Activated CD8-positive, alpha-beta T cell treated with anti-CD3 and anti-CD28 coated beads, Interleukin-2, amount 10 ng/mL, durations not matched to agents 7 days and 5 days (primary cell): ENCODE data around the gene MNX1. TPM values are rescaled to one million over a fixed set of nuclear protein-coding genes. Genes with fewer than 3 reads are reported as not detected.

Experiments
- ATAC-seq: fragments of 150-1000 bp; cut with Tn5 transposase; one replicate; pipeline ENCODE4 v1.10.0; 2021; ENCODE audit warnings: moderate library complexity
- CTCF ChIA-PET: fragments of 350-600 bp; sonication (Branson Sonifier 250); formaldehyde crosslinking; loops from one replicate; lab custom pipeline; 2021; ENCODE audit warnings: antibody characterized with exemption; lab: Charles Lee
- POLR2A ChIA-PET: fragments of 350-600 bp; sonication (Branson Sonifier 250); formaldehyde crosslinking; loops from one replicate; lab custom pipeline; 2021; ENCODE audit warnings: antibody characterized with exemption; lab: Charles Lee
- DNase-seq: peaks from one replicate; pipeline ENCODE4 v3.0.0-alpha.2; 2020
- H3K27ac Mint-ChIP-seq: one replicate; pipeline ENCODE4 v1.8.0; 2021; ENCODE audit warnings: mild to moderate bottlenecking, mixed read lengths
- H3K27me3 Mint-ChIP-seq: one replicate; pipeline ENCODE4 v1.8.0; 2021; ENCODE audit warnings: low read depth, mixed read lengths
- H3K36me3 Mint-ChIP-seq: one replicate; pipeline ENCODE4 v1.8.0; 2021; ENCODE audit warnings: low read depth, mixed read lengths
- H3K4me1 Mint-ChIP-seq: one replicate; pipeline ENCODE4 v1.8.0; 2021; ENCODE audit warnings: low read depth, mixed read lengths
- H3K4me3 Mint-ChIP-seq: one replicate; pipeline ENCODE4 v1.8.0; 2021; ENCODE audit warnings: mild to moderate bottlenecking, mixed read lengths
- H3K9me3 Mint-ChIP-seq: one replicate; pipeline ENCODE4 v1.8.0; 2022; ENCODE audit warnings: mixed read lengths; ENCODE audit not compliant: insufficient read depth
- total RNA-seq, 2 experiments: library from RNA; stranded (reverse); gene quantifications; one replicate each; pipeline ENCODE4 v1.2.3, GENCODE V29; 2021

The MNX1 gene
- total RNA-seq, 2 experiments from 2014 or later, result not detected

DNA sequence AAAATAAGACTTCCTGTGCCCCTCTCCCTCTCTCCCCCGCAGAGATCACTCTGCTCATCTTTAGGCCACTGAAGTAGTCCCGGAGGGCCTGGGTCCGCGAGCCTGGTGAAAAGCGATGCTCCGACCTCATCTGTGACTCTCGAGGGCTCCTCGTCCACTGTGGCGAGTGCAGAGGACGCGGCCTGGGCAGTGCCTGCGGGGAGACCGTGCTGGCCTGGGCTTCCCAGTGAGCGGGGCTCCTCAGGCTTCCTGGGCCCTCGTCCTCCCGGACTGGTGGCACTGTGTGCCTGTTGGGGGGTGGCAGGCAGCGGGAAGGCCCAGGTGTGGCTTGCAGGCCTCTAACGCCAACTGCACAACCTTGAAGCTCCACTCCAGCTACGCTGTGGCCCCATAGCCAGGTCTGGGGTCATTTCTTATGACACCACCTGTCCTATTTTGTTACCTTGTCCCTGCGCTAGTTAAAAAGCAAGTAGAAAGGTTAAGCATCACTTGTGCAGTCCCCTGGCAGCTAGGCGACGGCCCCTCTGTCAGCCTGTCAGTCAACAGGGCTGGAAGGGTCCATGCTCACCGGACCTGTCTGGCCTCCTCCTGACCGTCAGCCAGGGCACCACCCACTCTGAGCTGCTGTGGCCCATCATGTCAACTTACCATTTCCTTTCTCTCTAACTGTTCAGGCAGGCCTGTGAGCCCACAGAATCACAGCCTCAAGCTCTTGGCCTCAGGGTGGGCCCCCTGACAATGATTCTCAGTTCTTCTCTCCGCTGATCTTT is 20.5 kb downstream of the MNX1 start:
- H3K9me3 Mint-ChIP-seq, result no peaks in the 10 kb centered on the region
- H3K4me1 Mint-ChIP-seq, result no peaks in the 10 kb centered on the region
- H3K27ac Mint-ChIP-seq, result no peak overlapping the region
- CTCF ChIA-PET, result no interaction called here
- POLR2A ChIA-PET, result no interaction called here
- no peaks in the 10 kb centered on the region for H3K36me3 Mint-ChIP-seq
- DNase-seq (no peak), ATAC-seq (no peak)
- no peak overlapping the region for H3K4me3 Mint-ChIP-seq
- H3K27me3 Mint-ChIP-seq, result peaks cover 3% of the 10 kb centered on the region

DNA sequence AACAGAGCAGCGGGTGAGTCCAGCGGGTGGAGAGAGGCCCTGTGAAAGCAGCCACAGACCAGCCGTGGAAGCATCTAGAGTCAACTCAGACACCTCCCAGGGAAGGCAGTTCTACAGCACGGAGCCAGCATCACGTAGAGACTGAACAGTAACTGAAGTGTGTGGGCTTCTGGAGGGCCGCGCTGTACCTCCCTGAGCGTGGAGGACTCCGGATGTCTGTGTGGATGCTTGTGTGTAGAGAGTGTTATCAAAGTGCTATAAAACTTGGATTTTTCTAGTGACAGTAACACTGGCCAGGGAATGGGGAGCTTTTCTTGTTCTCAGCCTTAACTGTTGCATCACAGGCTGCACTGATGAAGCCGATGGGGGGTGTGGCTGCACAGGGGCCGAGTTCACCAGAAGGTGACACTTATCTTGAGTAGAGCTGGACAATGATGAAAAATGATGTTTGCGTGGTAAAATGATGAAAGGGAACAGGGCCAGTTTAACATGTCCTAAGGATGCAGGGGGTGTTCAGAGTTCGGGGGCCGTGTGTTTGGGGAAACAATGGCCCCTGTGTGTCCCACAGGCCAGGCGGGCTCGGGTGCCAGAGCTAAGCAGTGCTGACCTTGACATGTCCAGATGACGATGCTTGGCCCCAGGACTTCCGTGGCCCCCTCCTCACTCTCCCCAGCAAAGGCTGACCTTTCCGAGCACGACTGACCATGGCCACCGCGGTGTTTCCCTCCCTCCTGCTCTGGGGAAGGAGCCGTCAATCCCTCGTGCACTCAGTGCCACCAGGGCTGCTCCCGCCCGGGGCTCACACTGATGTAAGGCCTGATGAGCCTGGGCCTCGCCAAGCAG is 21.9 kb downstream of the MNX1 start:
- CTCF ChIA-PET, result no interaction called here
- POLR2A ChIA-PET, result no interaction called here

GRCh38 chr7:156986378-156986777 is 24.1 kb downstream of the MNX1 start:
- Mint-ChIP-seq H3K27ac (no peak overlapping the region), H3K9me3 (no peaks in the 10 kb centered on the region), H3K27me3 (no peaks in the 10 kb centered on the region), H3K36me3 (no peaks in the 10 kb centered on the region), H3K4me3 (no peak overlapping the region), H3K4me1 (no peaks in the 10 kb centered on the region)
- no peak for ATAC-seq
- no peak for DNase-seq
- ChIA-PET POLR2A (no interaction called here), CTCF (no interaction called here)

More for the DNA sequence above, 21.9 kb downstream of the MNX1 start:
- ATAC-seq (no peak), DNase-seq (no peak)
- no peaks in the 10 kb centered on the region for H3K27me3 Mint-ChIP-seq
- H3K9me3 Mint-ChIP-seq, result no peaks in the 10 kb centered on the region
- H3K4me1 Mint-ChIP-seq, result no peaks in the 10 kb centered on the region
- H3K27ac Mint-ChIP-seq, result no peak overlapping the region
- H3K4me3 Mint-ChIP-seq, result no peak overlapping the region
- no peaks in the 10 kb centered on the region for H3K36me3 Mint-ChIP-seq

DNA sequence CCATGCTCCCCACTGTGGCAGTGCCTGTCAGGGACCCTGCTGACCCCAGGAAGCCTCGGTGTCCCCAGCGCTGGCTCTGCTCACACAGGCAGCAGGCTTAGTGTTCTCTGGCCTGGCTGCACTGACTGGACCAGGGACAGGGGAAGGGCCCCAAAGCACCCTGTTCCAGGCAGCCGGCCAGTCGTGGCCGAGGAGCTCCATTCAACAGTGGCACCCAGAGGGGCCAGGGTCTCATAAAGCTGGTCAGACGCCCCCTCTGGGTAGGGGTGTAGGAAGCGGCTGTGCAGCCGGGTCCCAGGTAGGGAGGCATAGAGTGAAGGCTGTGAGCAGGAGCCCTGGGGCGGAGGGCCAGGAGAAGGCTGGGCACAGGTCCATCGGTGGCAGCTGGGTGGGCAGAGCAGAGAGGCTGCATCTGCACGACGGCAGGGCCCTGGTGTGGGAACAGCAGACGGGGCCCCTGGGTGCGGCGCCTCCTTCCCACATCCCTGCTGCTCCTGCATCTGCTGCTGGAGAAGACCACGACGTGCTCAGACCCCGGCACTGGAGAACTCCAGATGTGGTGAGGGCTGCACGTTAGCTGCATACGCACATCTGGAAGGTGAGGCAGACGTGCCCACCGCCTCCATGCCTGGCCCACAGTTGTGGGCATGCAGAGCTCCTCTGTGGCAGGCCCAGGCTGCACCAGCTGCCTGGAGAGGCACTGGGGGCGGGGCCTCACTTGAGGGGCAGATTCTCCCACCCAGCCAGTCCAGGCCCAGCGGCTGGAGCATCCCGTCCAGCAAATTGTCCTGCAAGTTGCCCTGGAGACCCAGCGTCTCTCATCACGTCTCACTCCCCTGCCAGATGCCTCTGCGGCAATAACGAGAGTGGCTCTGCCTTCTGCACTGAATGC is 25.1 kb downstream of the MNX1 start:
- Mint-ChIP-seq H3K27ac (no peak overlapping the region), H3K27me3 (no peaks in the 10 kb centered on the region), H3K36me3 (no peaks in the 10 kb centered on the region), H3K4me3 (no peak overlapping the region), H3K9me3 (no peaks in the 10 kb centered on the region), H3K4me1 (no peaks in the 10 kb centered on the region)
- POLR2A ChIA-PET, result no interaction called here
- no peak for ATAC-seq
- CTCF ChIA-PET, result no interaction called here
- no peak for DNase-seq

GRCh38 chr7:156984174-156984891 is 26.1 kb downstream of the MNX1 start:
- DNase-seq (no peak), ATAC-seq (no peak)
- H3K9me3 Mint-ChIP-seq, result peaks cover 3% of the 10 kb centered on the region
- H3K27me3 Mint-ChIP-seq, result no peaks in the 10 kb centered on the region
- H3K27ac Mint-ChIP-seq, result no peak overlapping the region
- H3K4me1 Mint-ChIP-seq, result no peaks in the 10 kb centered on the region
- POLR2A ChIA-PET, result no interaction called here
- CTCF ChIA-PET, result no interaction called here
- H3K36me3 Mint-ChIP-seq, result peaks cover 4% of the 10 kb centered on the region
- no peak overlapping the region for H3K4me3 Mint-ChIP-seq

DNA sequence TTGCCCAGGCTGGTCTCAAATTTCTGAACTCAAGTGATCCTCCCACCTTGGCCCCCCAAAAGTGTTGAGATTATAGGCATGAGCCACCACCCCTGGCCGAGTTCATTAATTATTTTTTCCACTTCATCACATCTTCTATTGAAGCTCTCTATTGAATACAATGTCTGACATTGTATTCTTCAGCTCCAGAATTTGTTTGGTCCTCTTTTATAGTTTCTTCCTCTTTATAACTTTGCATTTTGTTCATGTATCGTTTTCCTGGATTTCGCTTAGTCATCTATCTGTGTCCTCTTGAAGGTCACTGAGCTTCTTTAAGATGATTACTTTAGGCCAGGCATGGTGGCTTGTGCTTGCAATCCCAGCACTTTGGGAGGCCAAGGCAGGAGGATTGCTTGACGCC is 30.8 kb downstream of the MNX1 start:
- ChIA-PET POLR2A (no interaction called here), CTCF (interaction anchor here (1.0 kb wide), 1 partner anchor 10 kb away, joined by 3 read pairs; no protein-coding TSS in a partner anchor)
- Mint-ChIP-seq H3K4me3 (no peak overlapping the region), H3K9me3 (peaks cover 8% of the 10 kb centered on the region), H3K27ac (no peak overlapping the region), H3K4me1 (no peaks in the 10 kb centered on the region), H3K36me3 (peaks cover 10% of the 10 kb centered on the region), H3K27me3 (no peaks in the 10 kb centered on the region)
- ATAC-seq, result no peak
- DNase-seq, result no peak

- Mint-ChIP-seq H3K9me3 (peaks cover 8% of the 10 kb centered on the region), H3K4me3 (no peak overlapping the region), H3K36me3 (peaks cover 10% of the 10 kb centered on the region), H3K27ac (no peak overlapping the region), H3K4me1 (no peaks in the 10 kb centered on the region), H3K27me3 (no peaks in the 10 kb centered on the region)
- CTCF ChIA-PET, result no interaction called here
- POLR2A ChIA-PET, result interaction anchor here (0.6 to 0.7 kb wide), 2 partner anchors 39 to 101 kb away, joined by 3 read pairs; no protein-coding TSS in a partner anchor
- ATAC-seq (no peak), DNase-seq (no peak)
Measured at GRCh38 chr7:156979007-156979606, 31.4 kb downstream of the MNX1 start.

- CTCF ChIA-PET, result no interaction called here
- ATAC-seq (no peak), DNase-seq (no peak)
- POLR2A ChIA-PET, result no interaction called here
- no peaks in the 10 kb centered on the region for H3K27me3 Mint-ChIP-seq
- H3K9me3 Mint-ChIP-seq, result peaks cover 8% of the 10 kb centered on the region
- no peak overlapping the region for H3K27ac Mint-ChIP-seq
- no peak overlapping the region for H3K4me3 Mint-ChIP-seq
- peaks cover 22% of the 10 kb centered on the region for H3K36me3 Mint-ChIP-seq
- no peaks in the 10 kb centered on the region for H3K4me1 Mint-ChIP-seq
Measured at GRCh38 chr7:156975620-156976019, 34.8 kb downstream of the MNX1 start.

DNA sequence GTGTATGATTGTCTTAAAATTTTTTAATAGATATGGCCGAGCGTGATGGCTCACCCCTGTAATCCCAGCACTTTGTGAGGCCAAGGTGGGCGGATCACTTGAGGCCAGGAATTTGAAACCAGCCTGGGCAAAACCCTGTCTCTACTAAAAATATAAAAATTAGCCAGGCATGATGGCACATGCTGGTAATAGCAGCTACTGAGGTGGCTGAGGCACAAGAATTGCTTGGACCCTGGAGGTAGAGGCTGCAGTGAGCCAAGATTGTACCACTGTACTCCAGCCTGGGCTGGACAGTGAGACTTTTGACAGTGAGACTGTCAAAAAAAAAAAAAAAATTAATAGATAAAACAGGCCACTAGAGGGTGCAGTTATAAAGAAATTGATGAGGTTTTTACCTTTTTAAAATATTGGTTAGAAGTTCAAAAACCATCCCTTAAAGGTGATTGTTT is 40.5 kb downstream of the MNX1 start:
- CTCF ChIA-PET, result interaction anchor here (0.8 to 1.8 kb wide), 6 partner anchors 12 to 1385 kb away, joined by 3 to 7 read pairs (median 4); partner anchors contain the start of gene NOM1
- POLR2A ChIA-PET, result no interaction called here

GRCh38 chr7:156968183-156968582 is 42.3 kb downstream of the MNX1 start:
- ATAC-seq (no peak), DNase-seq (no peak)
- peaks cover 39% of the 10 kb centered on the region for H3K36me3 Mint-ChIP-seq
- CTCF ChIA-PET, result interaction anchor here (0.7 to 1.8 kb wide), 3 partner anchors 17 to 19 kb away, joined by 3 to 7 read pairs (median 5); partner anchors contain the start of gene NOM1
- no peak overlapping the region for H3K4me3 Mint-ChIP-seq
- H3K27me3 Mint-ChIP-seq, result no peaks in the 10 kb centered on the region
- POLR2A ChIA-PET, result interaction anchor here (0.6 kb wide), 1 partner anchor 25 kb away, joined by 3 read pairs; no protein-coding TSS in a partner anchor
- H3K4me1 Mint-ChIP-seq, result no peaks in the 10 kb centered on the region
- H3K27ac Mint-ChIP-seq, result no peak overlapping the region
- H3K9me3 Mint-ChIP-seq, result no peaks in the 10 kb centered on the region

More for the DNA sequence above, 40.5 kb downstream of the MNX1 start:
- H3K9me3 Mint-ChIP-seq, result no peaks in the 10 kb centered on the region
- peaks cover 31% of the 10 kb centered on the region for H3K36me3 Mint-ChIP-seq
- no peaks in the 10 kb centered on the region for H3K27me3 Mint-ChIP-seq
- DNase-seq (no peak), ATAC-seq (peak; percentile 49)
- H3K4me1 Mint-ChIP-seq, result no peaks in the 10 kb centered on the region
- H3K4me3 Mint-ChIP-seq, result no peak overlapping the region
- H3K27ac Mint-ChIP-seq, result no peak overlapping the region
